ENCODE measurements around the gene RRAD. TPM values are rescaled to one million over a fixed set of nuclear protein-coding genes. Genes with fewer than 3 reads are reported as not detected.

RRAD gene
- total and polyA plus RNA-seq, 2 donors (not counting 3 experiments of a cell fraction or from before 2014, with no cell fraction given) = 0.22 to 0.48 TPM

DNA sequence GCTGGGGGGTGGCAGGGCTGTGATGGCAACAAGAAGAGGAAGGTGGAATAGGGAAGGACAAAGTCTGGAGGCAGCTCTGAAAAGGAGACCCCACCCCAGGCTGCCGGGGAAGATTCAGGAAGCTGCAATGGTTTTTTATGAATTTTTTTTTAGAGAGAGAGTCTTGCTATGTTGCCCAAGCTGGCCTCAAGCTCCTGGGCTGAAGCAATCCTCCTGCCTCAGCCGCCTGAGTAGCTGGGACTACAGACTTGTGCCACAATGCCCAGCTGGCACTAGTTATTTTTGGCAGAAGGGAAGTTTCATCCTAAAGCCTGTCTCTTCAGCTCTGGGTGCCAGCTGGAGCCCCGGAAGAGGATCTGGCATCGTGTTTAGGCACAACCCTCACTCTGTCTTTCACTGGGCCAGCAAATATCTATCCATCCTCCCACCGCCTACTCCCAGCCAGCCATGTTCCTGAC, 34.4 kb upstream of the RRAD start:
- no TSS peak for BruUV-seq (replicated peaks)
- peaks cover 1 to 2% of the 10 kb centered on the region in 2 experiments for H3K27me3 ChIP-seq (ENCODE audit: control insufficient read depth in 2 of 2, insufficient read depth in 2 of 2, low read length in 2 of 2)
- H3K9me1 ChIP-seq (replicated peaks; ENCODE audit: control insufficient read depth, extremely low read depth, insufficient read depth, low read length) = no peaks in the 10 kb centered on the region
- H3K27ac ChIP-seq (ENCODE audit: insufficient read depth, low read depth, low read length) = no peak overlapping the region
- H4K20me1 ChIP-seq (replicated peaks; ENCODE audit: control insufficient read depth, extremely low read depth, insufficient read depth, low read length) = no peaks in the 10 kb centered on the region
- no peaks in the 10 kb centered on the region for H3K79me2 ChIP-seq (ENCODE audit: control insufficient read depth, insufficient read depth, low read length)
- TF ChIP-seq, protein P1, sequence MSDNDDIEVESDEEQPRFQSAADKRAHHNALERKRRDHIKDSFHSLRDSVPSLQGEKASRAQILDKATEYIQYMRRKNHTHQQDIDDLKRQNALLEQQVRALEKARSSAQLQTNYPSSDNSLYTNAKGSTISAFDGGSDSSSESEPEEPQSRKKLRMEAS (IDR thresholded peaks at IDR 0.05; ENCODE audit: insufficient read depth, insufficient read length) = no peak
- TF ChIP-seq, protein P2, sequence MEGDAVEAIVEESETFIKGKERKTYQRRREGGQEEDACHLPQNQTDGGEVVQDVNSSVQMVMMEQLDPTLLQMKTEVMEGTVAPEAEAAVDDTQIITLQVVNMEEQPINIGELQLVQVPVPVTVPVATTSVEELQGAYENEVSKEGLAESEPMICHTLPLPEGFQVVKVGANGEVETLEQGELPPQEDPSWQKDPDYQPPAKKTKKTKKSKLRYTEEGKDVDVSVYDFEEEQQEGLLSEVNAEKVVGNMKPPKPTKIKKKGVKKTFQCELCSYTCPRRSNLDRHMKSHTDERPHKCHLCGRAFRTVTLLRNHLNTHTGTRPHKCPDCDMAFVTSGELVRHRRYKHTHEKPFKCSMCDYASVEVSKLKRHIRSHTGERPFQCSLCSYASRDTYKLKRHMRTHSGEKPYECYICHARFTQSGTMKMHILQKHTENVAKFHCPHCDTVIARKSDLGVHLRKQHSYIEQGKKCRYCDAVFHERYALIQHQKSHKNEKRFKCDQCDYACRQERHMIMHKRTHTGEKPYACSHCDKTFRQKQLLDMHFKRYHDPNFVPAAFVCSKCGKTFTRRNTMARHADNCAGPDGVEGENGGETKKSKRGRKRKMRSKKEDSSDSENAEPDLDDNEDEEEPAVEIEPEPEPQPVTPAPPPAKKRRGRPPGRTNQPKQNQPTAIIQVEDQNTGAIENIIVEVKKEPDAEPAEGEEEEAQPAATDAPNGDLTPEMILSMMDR (IDR thresholded peaks at IDR 0.05; ENCODE audit: extremely low read depth in 1 of 2, insufficient read depth in 1 of 2, low read depth in 1 of 2, low read length in 2 of 2) = no peak
- TF ChIP-seq EZH2 (IDR thresholded peaks at IDR 0.05; ENCODE audit: borderline replicate concordance, low read depth, low read length, severe bottlenecking) = no peak
- TF ChIP-seq JUN (IDR thresholded peaks at IDR 0.05; ENCODE audit: borderline replicate concordance, insufficient read depth, insufficient read length, low read depth) = no peak
- no peak overlapping the region for H3K9ac ChIP-seq (replicated peaks; ENCODE audit: extremely low read depth, insufficient read depth, low read length)
- no peaks in the 10 kb centered on the region for H3K9me3 ChIP-seq (replicated peaks; ENCODE audit: control insufficient read depth, insufficient read depth, low read length)
- H3K4me3 ChIP-seq (replicated peaks in 1 of 3; ENCODE audit: insufficient read depth in 1 of 3, low read depth in 1 of 3, low read length in 3 of 3) = no peak overlapping the region
- no peaks in the 10 kb centered on the region for H3K36me3 ChIP-seq (ENCODE audit: control insufficient read depth in 2 of 2, extremely low read depth in 1 of 2, insufficient read depth in 2 of 2, low read length in 2 of 2)
- no peak overlapping the region for H2AFZ ChIP-seq (ENCODE audit: low read depth, low read length)
- no peak for FAIRE-seq
- ChIA-PET POLR2A (no interaction called here), CTCF (interaction anchor here (1.6 to 4.7 kb wide), 3 partner anchors 12 to 195 kb away, joined by 3 to 26 read pairs (median 6); no protein-coding TSS in a partner anchor)
- dilution Hi-C loops (cut with MboI; ENCODE audit: extremely low pct_ligation_motif_present, low sequenced_read_pairs) = no loop called here
- no peak overlapping the region for H3K4me2 ChIP-seq (ENCODE audit: insufficient read depth, low read length)
- no peaks in the 10 kb centered on the region for H3K4me1 ChIP-seq (ENCODE audit: control insufficient read depth, extremely low read depth, insufficient read depth, low read length)
- intact Hi-C loops (cut with micrococcal nuclease) = loop anchor here (10.0 kb wide), 1 partner anchor 435 kb away; the partner anchor contains the start of gene TPPP3
- DNase-seq (ENCODE audit: low read depth, low spot score) = no peak
